Esophagus squamous epithelium (tissue), 4 donors: ENCODE measurements around the gene BACH2.

ENCODE experiments used
- POLR2A ChIP-seq, 4 donors: fragments of 450-650 bp; IDR thresholded peaks; one replicate each; pipeline ENCODE4 v1.6.1; 2017; ENCODE audit warnings: antibody characterized with exemption in 4 of 4, mild to moderate bottlenecking in 4 of 4, moderate library complexity in 3 of 4
- TF ChIP-seq, protein P1 (sequence below), 6 experiments: fragments of 450-650 bp in 4 of 6; fragments of 200-600 bp in 2 of 6; sonication (generic) in 2 of 6; IDR thresholded peaks; one replicate each; pipeline ENCODE4 v1.5.1; 2016 to 2019; ENCODE audit warnings: antibody characterized with exemption in 6 of 6, mild to moderate bottlenecking in 4 of 6, moderate library complexity in 4 of 6

DNA sequence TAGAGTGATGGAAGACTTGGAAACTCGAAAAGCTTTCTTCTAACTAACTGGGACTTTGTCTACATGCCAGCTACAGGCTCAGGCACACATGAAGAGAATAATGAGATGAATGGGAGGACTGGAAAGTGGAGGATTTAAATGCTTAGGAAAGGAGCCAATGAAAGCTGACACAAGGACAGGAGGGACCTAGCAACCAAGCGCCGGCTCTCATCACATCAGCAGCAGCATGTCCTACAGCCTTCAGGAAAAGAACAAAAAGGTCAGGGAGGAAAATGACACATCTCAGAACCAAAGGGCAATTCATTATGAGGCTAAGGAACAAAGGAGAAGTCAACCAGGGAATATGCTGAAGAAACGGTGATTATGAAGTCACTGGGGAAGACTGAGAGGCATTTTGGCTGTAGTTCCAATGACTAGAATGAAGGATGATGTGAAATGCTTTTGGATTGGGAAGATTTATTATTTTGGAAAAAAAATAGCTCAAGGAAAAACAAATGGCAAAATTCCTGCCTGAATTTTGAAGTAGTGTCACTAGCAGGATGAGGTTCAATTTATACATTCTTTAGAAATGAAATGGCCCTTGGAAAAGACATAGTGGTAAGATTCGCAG lies 5.7 kb downstream of the BACH2 start:
- TF ChIP-seq, protein P1, sequence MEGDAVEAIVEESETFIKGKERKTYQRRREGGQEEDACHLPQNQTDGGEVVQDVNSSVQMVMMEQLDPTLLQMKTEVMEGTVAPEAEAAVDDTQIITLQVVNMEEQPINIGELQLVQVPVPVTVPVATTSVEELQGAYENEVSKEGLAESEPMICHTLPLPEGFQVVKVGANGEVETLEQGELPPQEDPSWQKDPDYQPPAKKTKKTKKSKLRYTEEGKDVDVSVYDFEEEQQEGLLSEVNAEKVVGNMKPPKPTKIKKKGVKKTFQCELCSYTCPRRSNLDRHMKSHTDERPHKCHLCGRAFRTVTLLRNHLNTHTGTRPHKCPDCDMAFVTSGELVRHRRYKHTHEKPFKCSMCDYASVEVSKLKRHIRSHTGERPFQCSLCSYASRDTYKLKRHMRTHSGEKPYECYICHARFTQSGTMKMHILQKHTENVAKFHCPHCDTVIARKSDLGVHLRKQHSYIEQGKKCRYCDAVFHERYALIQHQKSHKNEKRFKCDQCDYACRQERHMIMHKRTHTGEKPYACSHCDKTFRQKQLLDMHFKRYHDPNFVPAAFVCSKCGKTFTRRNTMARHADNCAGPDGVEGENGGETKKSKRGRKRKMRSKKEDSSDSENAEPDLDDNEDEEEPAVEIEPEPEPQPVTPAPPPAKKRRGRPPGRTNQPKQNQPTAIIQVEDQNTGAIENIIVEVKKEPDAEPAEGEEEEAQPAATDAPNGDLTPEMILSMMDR (IDR thresholded peaks at IDR 0.05): no peak
- no peak for TF ChIP-seq POLR2A (IDR thresholded peaks at IDR 0.05)
